ENCODE measurements around the gene RGS4. TPM values are rescaled to one million over a fixed set of nuclear protein-coding genes. Genes with fewer than 3 reads are reported as not detected.

The RGS4 gene
- polyA plus RNA-seq, 6 donors from 2014 or later, result not detected

DNA sequence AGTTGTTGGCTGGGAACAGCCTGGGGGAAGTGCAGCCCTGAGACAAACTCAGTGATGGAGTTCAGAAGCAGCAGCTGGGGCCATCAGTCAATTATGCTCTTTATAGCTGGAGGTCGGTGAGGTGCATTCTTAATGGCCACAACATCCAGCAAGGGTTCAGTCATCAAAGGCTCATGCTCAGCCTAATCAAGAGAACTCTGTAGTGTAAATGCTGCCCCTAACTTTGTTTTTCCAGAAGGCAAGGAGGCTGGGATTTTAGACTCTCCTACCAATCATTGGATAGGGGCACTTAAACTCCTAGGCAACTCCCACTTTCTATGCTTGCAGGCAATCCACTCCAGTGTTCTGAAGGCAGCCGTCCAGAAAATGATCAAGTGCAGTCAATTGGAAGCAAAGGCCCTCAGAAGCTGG is 15.0 kb upstream of the RGS4 start:
- peaks cover 0 to 18% (median 8%) of the 10 kb centered on the region in 3 donors for H3K27me3 Mint-ChIP-seq

DNA sequence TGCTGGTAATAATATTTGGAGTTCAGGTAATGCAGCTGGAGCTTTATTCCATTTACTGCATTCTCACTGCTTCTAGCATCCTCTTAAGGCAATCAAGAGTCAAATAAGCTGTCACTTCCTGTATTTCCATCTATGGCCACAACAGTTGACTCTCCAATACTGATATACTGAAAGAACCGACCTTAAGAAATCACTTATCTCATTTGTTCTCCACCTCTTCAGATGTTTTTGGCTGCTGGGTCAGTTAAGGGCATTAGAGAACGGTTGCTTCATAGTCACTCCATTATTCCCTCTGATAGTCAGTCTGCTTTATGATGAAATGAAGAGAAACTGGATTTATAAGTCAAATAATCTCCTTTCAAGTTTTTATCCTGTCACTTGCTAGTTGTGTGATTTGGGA is 14.2 kb upstream of the RGS4 start:
- no peak overlapping the region for H3K27ac Mint-ChIP-seq
- no peaks in the 10 kb centered on the region for H3K36me3 Mint-ChIP-seq
- H3K9me3 Mint-ChIP-seq, result peaks cover 0 to 2% (median 0%) of the 10 kb centered on the region in 7 donors
- DNase-seq (no peak), ATAC-seq (ENCODE audit: low read depth in 2 of 2) (no peak)
- H3K4me1 Mint-ChIP-seq, result no peaks in the 10 kb centered on the region
- no peak overlapping the region for H3K4me3 Mint-ChIP-seq
- peaks cover 0 to 18% (median 8%) of the 10 kb centered on the region in 3 donors for H3K27me3 Mint-ChIP-seq

More for the DNA sequence above, 15.0 kb upstream of the RGS4 start:
- ATAC-seq (ENCODE audit: low read depth in 2 of 2), result no peak
- Mint-ChIP-seq H3K27ac (no peak overlapping the region), H3K4me1 (no peaks in the 10 kb centered on the region), H3K36me3 (no peaks in the 10 kb centered on the region), H3K4me3 (no peak overlapping the region), H3K9me3 (peaks cover 0 to 2% (median 0%) of the 10 kb centered on the region in 7 donors)
- no peak for DNase-seq

DNA sequence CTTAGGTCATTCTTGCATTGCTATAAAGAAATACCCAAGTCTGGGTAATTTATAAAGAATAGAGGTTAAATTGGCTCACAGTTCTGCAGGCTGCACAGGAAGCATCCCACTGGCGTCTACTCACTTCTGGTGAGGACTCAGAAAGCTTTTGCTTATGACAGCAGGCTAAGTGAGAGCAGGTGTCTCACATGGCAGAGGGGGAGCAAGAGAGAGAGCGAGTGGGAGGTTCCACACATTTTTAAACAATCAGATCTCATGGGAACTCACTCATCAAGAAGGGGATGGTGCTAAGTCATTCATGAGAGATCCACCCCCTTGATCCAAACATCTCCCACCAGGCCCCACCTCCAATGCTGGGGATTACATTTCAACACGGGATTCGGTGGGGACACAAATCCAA is 13.6 kb upstream of the RGS4 start:
- Mint-ChIP-seq H3K9me3 (peaks cover 0 to 2% (median 0%) of the 10 kb centered on the region in 7 donors), H3K27ac (no peak overlapping the region), H3K36me3 (no peaks in the 10 kb centered on the region), H3K4me3 (no peak overlapping the region), H3K4me1 (no peaks in the 10 kb centered on the region), H3K27me3 (peaks cover 0 to 18% (median 4%) of the 10 kb centered on the region in 3 donors)
- DNase-seq, result no peak
- no peak for ATAC-seq (ENCODE audit: low read depth in 2 of 2)

DNA sequence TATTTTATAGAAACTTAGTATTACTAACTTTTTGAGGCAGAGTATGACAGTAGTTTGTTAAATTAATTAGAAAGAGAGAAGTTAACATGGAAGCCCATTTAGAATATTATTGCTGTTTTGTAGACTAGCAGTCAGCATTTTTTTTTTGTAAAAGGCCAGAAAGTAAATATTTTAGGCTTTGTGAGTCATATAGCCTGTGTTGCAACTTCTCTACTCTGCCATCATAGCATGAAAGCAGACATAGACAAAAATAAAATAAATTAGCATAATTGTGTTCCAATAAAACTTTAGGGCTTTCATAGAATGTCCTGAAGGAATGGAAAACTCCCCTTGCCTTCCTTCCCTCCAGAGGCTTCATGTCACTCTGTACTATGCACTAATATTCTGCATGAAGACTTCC is 12.3 kb upstream of the RGS4 start:
- Mint-ChIP-seq H3K27me3 (peaks cover 6 to 27% (median 9%) of the 10 kb centered on the region in 3 donors), H3K4me3 (no peak overlapping the region), H3K9me3 (peaks cover 0 to 3% (median 0%) of the 10 kb centered on the region in 7 donors)

DNA sequence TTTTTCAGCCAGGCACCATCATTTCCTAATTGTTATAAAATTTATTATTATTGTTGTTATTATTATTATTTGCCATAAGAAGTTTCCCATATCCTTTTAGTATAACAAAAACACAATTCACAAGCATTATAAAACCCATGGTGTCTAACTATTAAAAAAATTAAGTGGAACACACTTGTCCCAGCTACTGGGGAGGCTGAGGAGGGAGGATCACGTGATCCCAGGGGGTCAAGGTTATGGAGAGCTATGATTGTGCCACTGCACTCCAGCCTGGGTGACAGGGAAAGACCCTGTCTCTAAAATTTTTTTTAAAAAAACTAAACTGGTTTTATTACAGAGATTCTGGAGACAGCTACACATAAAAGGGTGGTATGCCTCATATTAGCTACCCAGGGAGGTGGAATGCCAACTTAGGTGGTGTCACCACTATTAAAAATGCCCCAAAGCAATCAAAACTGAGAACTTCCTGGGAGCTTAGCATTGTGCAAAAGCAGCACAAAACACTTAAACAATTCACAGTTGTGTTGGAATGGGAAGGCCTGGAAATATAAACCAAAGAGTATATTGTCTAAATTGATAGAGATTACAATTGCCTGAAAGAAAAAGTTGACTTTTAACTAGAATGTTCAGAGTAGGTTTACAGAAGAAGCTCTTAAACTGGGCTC is 8.7 kb upstream of the RGS4 start:
- no peak for ATAC-seq (ENCODE audit: low read depth in 2 of 2)

More for the DNA sequence above, 12.3 kb upstream of the RGS4 start:
- ATAC-seq (ENCODE audit: low read depth in 2 of 2) (no peak), DNase-seq (no peak)
- Mint-ChIP-seq H3K36me3 (no peaks in the 10 kb centered on the region), H3K4me1 (no peaks in the 10 kb centered on the region), H3K27ac (no peak overlapping the region)

DNA sequence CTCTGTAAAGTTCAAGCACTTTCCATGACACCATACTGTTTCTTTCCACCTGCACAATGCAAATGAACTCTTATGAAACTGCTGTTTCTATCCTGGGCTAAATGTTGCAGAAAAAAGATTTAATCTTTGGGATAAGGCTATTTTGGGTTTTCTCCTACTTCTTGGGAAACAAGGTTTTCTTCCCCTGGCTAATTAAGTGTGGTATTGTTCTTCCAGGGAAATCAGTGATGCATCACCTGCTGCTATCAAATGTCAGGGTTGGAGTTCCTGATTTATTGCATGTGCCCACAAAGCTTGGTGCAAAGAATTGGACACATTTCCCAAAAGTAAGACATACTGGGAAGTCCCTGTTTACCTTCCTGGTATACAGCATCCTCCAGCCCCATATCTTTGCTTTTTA is 6.0 kb upstream of the RGS4 start:
- Mint-ChIP-seq H3K27me3 (peaks cover 14 to 36% (median 27%) of the 10 kb centered on the region in 3 donors), H3K4me3 (no peak overlapping the region), H3K4me1 (no peaks in the 10 kb centered on the region), H3K9me3 (peaks cover 0 to 14% (median 0%) of the 10 kb centered on the region in 7 donors), H3K27ac (no peak overlapping the region), H3K36me3 (no peaks in the 10 kb centered on the region)
- DNase-seq (no peak), ATAC-seq (ENCODE audit: low read depth in 2 of 2) (no peak)

More for the DNA sequence above, 8.7 kb upstream of the RGS4 start:
- Mint-ChIP-seq H3K4me3 (no peak overlapping the region), H3K27me3 (peaks cover 5 to 19% (median 17%) of the 10 kb centered on the region in 3 donors), H3K4me1 (no peaks in the 10 kb centered on the region), H3K9me3 (peaks cover 0 to 8% (median 0%) of the 10 kb centered on the region in 7 donors), H3K36me3 (no peaks in the 10 kb centered on the region), H3K27ac (no peak overlapping the region)
- DNase-seq, result no peak

DNA sequence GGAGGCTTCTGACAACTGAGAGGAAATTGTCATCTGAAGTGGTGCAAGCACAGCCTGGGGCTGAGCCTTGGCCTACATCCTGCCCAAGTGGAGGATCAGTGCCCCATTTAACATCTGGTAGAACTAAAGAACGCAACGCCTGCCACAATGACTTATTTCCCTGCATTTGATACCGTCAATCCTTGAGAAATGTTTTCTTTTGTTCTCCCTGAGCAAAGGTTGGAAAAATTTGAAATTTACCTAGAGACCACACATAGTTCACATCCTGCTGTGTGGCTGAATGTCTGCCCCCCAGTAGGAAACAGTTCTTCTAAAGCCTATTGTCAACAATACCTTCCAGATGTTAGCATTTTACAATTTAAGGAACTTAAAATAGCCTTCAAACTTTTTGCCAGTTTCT is 5.6 kb upstream of the RGS4 start:
- no peak for DNase-seq

DNA sequence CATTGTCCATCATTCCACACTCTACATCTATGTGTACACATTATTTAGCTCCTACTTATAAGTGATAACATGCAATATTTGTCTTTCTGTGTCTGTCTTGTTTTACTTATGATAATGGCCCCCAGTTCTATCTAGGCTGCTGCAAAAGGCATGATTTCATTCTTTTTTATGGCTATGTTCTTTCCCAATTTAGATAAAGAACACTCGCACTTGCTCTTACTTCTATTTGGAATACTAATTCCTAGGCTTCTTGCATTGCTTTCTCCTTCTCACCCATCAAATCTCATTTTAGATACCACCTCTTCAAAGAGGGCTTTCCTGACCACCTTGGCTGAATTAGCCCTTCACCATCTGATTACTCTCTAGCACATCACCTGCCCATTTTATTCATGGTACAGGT is 3.0 kb upstream of the RGS4 start:
- no peaks in the 10 kb centered on the region for H3K4me1 Mint-ChIP-seq
- H3K9me3 Mint-ChIP-seq, result peaks cover 0 to 14% (median 0%) of the 10 kb centered on the region in 7 donors
- H3K27me3 Mint-ChIP-seq, result peaks cover 21 to 55% (median 53%) of the 10 kb centered on the region in 3 donors
- H3K36me3 Mint-ChIP-seq, result no peaks in the 10 kb centered on the region
- ATAC-seq (ENCODE audit: low read depth in 2 of 2) (no peak), DNase-seq (no peak)
- H3K4me3 Mint-ChIP-seq, result no peak overlapping the region
- no peak overlapping the region for H3K27ac Mint-ChIP-seq

More for the DNA sequence above, 5.6 kb upstream of the RGS4 start:
- no peaks in the 10 kb centered on the region for H3K4me1 Mint-ChIP-seq
- peaks cover 0 to 14% (median 0%) of the 10 kb centered on the region in 7 donors for H3K9me3 Mint-ChIP-seq
- H3K27ac Mint-ChIP-seq, result no peak overlapping the region
- no peaks in the 10 kb centered on the region for H3K36me3 Mint-ChIP-seq
- H3K27me3 Mint-ChIP-seq, result peaks cover 18 to 40% (median 31%) of the 10 kb centered on the region in 3 donors
- no peak for ATAC-seq (ENCODE audit: low read depth in 2 of 2)
- H3K4me3 Mint-ChIP-seq, result no peak overlapping the region

DNA sequence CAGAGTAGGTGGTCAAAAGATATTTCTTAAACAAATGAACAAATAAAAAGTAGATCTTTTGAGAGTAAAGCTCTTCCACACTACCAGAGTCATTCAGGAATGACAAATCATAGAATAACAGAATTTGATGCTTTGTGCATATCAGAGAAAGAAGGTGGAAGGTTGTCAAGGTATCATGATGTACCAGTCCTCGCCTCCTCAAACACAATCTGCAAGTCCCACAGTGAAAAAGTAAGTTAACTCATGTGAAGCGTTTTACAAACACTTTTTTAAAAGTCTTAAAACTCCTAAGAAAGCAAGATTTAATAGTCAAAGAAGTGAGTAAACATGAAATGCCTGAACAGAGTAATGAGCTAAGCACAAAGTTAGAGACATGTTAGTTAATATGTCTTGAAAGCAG is 2.5 kb upstream of the RGS4 start:
- Mint-ChIP-seq H3K4me1 (peaks cover 0 to under 1% (median 0%) of the 10 kb centered on the region in 3 donors), H3K9me3 (peaks cover 0 to 10% (median 0%) of the 10 kb centered on the region in 7 donors), H3K27me3 (peaks cover 17 to 51% (median 49%) of the 10 kb centered on the region in 3 donors), H3K36me3 (no peaks in the 10 kb centered on the region), H3K4me3 (no peak overlapping the region), H3K27ac (no peak overlapping the region)
- no peak for ATAC-seq (ENCODE audit: low read depth in 2 of 2)
- DNase-seq, result no peak

DNA sequence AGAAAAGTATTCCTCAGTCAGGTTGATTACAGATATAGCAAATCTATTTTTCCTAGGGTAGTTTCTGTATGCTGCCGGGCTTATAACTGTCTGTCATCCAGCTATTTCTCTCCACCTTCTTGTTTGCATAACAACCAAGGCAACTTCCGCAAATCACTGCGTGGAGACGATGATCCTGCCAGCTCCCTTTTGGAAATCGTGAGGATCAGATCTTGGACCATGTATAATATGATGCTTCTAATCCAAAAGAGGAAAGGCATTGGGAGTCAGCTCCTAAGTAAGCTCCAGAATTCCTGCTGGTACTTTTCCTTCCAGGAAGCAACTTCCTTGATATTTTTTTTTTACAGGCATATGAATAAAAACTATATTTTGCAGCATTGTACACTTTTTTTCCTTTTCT is 445 bp upstream of the RGS4 start:
- peaks cover 0 to 3% (median 0%) of the 10 kb centered on the region in 3 donors for H3K4me1 Mint-ChIP-seq
- H3K4me3 Mint-ChIP-seq, result no peak overlapping the region
- DNase-seq (no peak), ATAC-seq (ENCODE audit: low read depth in 2 of 2) (no peak)
- no peak overlapping the region for H3K27ac Mint-ChIP-seq
- H3K9me3 Mint-ChIP-seq, result peaks cover 0 to 10% (median 2%) of the 10 kb centered on the region in 7 donors
- peaks cover 23 to 47% (median 47%) of the 10 kb centered on the region in 3 donors for H3K27me3 Mint-ChIP-seq
- H3K36me3 Mint-ChIP-seq, result no peaks in the 10 kb centered on the region

DNA sequence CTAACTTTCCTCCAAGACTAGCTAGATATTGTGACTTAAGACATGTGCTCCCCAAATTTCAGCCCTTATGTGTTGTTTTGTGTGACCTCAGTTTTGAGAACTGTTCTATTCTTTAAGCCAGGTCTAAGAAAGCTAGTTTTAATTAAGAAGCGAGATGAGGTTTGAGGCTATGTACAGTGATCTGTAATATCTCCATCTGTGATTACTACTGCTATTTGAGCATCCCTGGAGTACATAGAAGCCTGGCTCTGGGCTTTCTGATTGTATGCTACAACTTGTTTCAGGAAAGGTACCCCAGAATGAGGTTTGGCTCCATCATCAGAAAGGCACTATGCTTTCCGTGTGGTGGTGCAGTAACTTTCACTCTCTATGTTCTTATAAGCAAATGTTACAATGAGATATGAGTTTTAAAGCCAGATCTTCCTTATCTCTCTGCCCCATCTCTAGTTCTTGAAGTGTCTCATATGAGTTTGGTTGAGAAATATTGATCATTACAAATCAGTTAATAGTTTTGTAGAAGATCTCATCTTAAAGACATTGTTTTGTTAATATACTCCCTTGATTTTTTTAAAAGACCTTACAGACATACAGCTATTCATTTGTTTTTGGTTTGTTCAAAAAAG is 605 bp downstream of the RGS4 start:
- H3K9me3 Mint-ChIP-seq, result peaks cover 0 to 5% (median 0%) of the 10 kb centered on the region in 7 donors
- H3K27ac Mint-ChIP-seq, result no peak overlapping the region
- H3K27me3 Mint-ChIP-seq, result peaks cover 30 to 54% (median 43%) of the 10 kb centered on the region in 3 donors
- no peak for ATAC-seq (ENCODE audit: low read depth in 2 of 2)
- peaks cover 0 to 3% (median 0%) of the 10 kb centered on the region in 3 donors for H3K4me1 Mint-ChIP-seq
- H3K4me3 Mint-ChIP-seq, result no peak overlapping the region
- no peaks in the 10 kb centered on the region for H3K36me3 Mint-ChIP-seq
- DNase-seq, result no peak

DNA sequence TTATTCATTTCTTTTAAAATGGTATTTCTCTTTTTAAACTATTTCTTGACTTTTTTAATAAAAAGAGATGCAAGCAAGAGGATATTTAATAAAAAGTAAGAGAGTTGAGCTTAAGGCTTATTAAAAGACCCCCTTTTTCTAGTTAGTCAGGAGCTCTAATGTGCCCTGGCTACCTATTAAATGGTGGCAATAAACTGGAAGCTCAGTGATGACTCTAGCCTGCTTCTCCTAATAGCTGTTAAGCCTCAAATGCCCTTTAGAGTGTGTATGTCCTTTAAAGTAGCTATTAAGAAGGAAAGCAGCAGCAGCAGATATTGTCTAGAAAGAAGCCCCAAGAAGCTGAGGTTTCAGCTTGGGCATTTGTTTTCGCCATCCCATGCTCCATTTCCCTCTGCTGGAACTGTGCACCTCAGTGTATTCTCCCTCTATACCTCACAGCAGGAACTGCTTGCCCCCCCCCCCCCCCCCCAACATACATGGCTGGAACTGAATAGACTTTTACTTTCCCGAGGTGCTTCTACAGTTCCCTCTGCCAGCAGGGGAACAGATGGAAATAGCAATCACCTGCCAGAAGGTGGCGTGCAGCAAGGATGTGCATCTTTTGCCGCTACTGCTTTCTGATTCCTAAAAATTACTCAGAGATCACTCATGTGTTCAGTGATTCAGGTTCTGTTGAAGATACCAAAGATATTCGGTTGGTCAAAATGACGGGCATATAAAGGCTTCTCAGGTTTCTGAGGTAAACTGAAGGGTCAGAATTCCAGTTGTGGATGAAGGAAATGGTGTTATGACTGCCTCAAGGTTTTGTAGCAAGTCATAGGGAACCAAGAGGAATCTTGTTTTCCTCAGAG is 2.5 kb downstream of the RGS4 start:
- no peak for ATAC-seq (ENCODE audit: low read depth in 2 of 2)
- no peak overlapping the region for H3K27ac Mint-ChIP-seq
- peaks cover 0 to 3% (median 0%) of the 10 kb centered on the region in 3 donors for H3K4me1 Mint-ChIP-seq
- no peaks in the 10 kb centered on the region for H3K36me3 Mint-ChIP-seq
- H3K27me3 Mint-ChIP-seq, result peaks cover 38 to 52% (median 39%) of the 10 kb centered on the region in 3 donors
- H3K9me3 Mint-ChIP-seq, result peaks cover 0 to 2% (median 0%) of the 10 kb centered on the region in 7 donors
- no peak for DNase-seq
- H3K4me3 Mint-ChIP-seq, result no peak overlapping the region

DNA sequence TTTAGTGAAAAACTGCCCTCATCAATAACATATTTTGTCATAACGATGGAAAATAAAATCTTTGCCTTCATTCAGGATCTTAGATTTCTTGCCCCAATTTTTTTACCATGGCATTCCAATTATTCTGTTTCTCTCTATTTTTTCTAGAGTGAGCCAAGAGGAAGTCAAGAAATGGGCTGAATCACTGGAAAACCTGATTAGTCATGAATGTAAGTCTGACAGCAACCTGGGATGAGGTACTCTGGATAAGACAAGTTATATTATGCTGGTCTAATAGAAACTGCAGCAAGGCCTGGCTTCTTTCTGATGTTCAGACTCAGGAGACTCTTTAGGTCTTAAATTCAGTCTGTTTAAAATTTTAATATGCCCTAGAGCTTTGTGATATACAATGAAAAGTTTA is 3.5 kb downstream of the RGS4 start:
- DNase-seq (no peak), ATAC-seq (ENCODE audit: low read depth in 2 of 2) (no peak)
- H3K36me3 Mint-ChIP-seq, result no peaks in the 10 kb centered on the region
- H3K4me3 Mint-ChIP-seq, result no peak overlapping the region
- peaks cover 0 to 4% (median 0%) of the 10 kb centered on the region in 7 donors for H3K9me3 Mint-ChIP-seq
- peaks cover 38 to 55% (median 39%) of the 10 kb centered on the region in 3 donors for H3K27me3 Mint-ChIP-seq
- peaks cover 0 to 3% (median 0%) of the 10 kb centered on the region in 3 donors for H3K4me1 Mint-ChIP-seq
- H3K27ac Mint-ChIP-seq, result no peak overlapping the region
